Endothelial cell of umbilical vein (primary cell): ENCODE data around the gene MRGPRG. TPM values are rescaled to one million over a fixed set of nuclear protein-coding genes. Genes with fewer than 3 reads are reported as not detected.

ENCODE experiments used
- BruUV-seq: library from RNA; stranded (reverse); fragments of 400-500 nt; replicated peaks from 2 replicates; lab custom pipeline; 2021; lab: Mats Ljungman, UMichigan
- CTCF ChIA-PET: fragments of 300-600, 350-600 bp; sonication (Branson Sonifier 250); formaldehyde crosslinking; loops from one replicate; lab custom pipeline; 2021; ENCODE audit warnings: antibody characterized with exemption, inconsistent platforms; lab: Charles Lee
- POLR2A ChIA-PET: fragments of 300-600, 350-600 bp; sonication (Branson Sonifier 250); formaldehyde crosslinking; loops from one replicate; lab custom pipeline; 2021; ENCODE audit warnings: antibody characterized with exemption, inconsistent platforms; lab: Charles Lee
- DNase-seq: peaks from one replicate; pipeline ENCODE4 v3.0.0-alpha.2; 2011; ENCODE audit warnings: low read depth, low spot score
- FAIRE-seq: peaks from 2 replicates; lab custom pipeline; 2011; peaks lifted over from hg19 to GRCh38; lab: Jason Lieb, UNC
- H2AFZ ChIP-seq: 2 replicates; pipeline ENCODE4 v1.6.0; 2012; ENCODE audit warnings: low read depth, low read length, control low read depth, inconsistent platforms
- H3K27ac ChIP-seq: 2 replicates; pipeline ENCODE4 v1.5.1; 2011; ENCODE audit warnings: low read depth, mild to moderate bottlenecking, control low read depth, low read length, moderate library complexity; ENCODE audit not compliant: insufficient read depth
- H3K27me3 ChIP-seq, 2 experiments: 2 replicates each; pipeline versions ENCODE4 v1.6.0 to v1.6.1; 2011; ENCODE audit warnings: low read length in 2 of 2, mixed read lengths in 1 of 2; ENCODE audit not compliant: control insufficient read depth in 2 of 2, insufficient read depth in 2 of 2
- H3K36me3 ChIP-seq, 2 experiments: 2 replicates in 1 of 2; 3 replicates in 1 of 2; pipeline ENCODE4 v1.5.1; 2011; ENCODE audit warnings: low read length in 2 of 2, mild to moderate bottlenecking in 1 of 2, moderate library complexity in 1 of 2; ENCODE audit not compliant: control insufficient read depth in 2 of 2, insufficient read depth in 2 of 2; ENCODE audit errors: extremely low read depth in 1 of 2
- H3K4me1 ChIP-seq: 3 replicates; pipeline ENCODE4 v1.5.1; 2011; ENCODE audit warnings: mild to moderate bottlenecking, low read length; ENCODE audit not compliant: control insufficient read depth, insufficient read depth; ENCODE audit errors: extremely low read depth
- H3K4me2 ChIP-seq: 2 replicates; pipeline ENCODE4 v1.6.1; 2011; ENCODE audit warnings: low read length, control low read depth, mixed read lengths; ENCODE audit not compliant: insufficient read depth
- H3K4me3 ChIP-seq, 3 experiments: fragments of 200-600 bp in 1 of 3; sonication (generic), shearing (Covaris generic) in 1 of 3; replicated peaks in 1 of 3; 2 replicates each; pipeline ENCODE4 v1.5.1; 2011 to 2016; ENCODE audit warnings: control low read depth in 3 of 3, low read length in 3 of 3, mild to moderate bottlenecking in 2 of 3, inconsistent platforms in 1 of 3, low read depth in 1 of 3, moderate library complexity in 1 of 3; ENCODE audit not compliant: insufficient read depth in 1 of 3
- H3K79me2 ChIP-seq: 2 replicates; pipeline ENCODE4 v1.6.0; 2012; ENCODE audit warnings: low read length, inconsistent platforms; ENCODE audit not compliant: control insufficient read depth, insufficient read depth
- H3K9ac ChIP-seq: replicated peaks from 2 replicates; pipeline ENCODE3; 2011; ENCODE audit warnings: low read length, control low read depth; ENCODE audit not compliant: insufficient read depth; ENCODE audit errors: extremely low read depth
- H3K9me1 ChIP-seq: replicated peaks from 3 replicates; pipeline ENCODE4 v1.6.0; 2011; ENCODE audit warnings: mild to moderate bottlenecking, low read length; ENCODE audit not compliant: control insufficient read depth, insufficient read depth; ENCODE audit errors: extremely low read depth
- H3K9me3 ChIP-seq: replicated peaks from 2 replicates; pipeline ENCODE4 v1.5.1; 2012; ENCODE audit warnings: low read length, inconsistent platforms; ENCODE audit not compliant: control insufficient read depth, insufficient read depth
- H4K20me1 ChIP-seq: replicated peaks from 2 replicates; pipeline ENCODE3; 2011; ENCODE audit warnings: mild to moderate bottlenecking, low read length; ENCODE audit not compliant: control insufficient read depth, insufficient read depth; ENCODE audit errors: extremely low read depth
- CTCF ChIP-seq, 2 donors: IDR thresholded peaks; 1 replicate in 1 of 2; 2 replicates in 1 of 2; pipeline ENCODE4 v1.5.1; 2011; ENCODE audit warnings: low read length in 2 of 2, mild to moderate bottlenecking in 2 of 2, moderate library complexity in 2 of 2, control low read depth in 1 of 2, inconsistent platforms in 1 of 2, low read depth in 1 of 2; ENCODE audit not compliant: insufficient read depth in 1 of 2; ENCODE audit errors: extremely low read depth in 1 of 2
- EZH2 ChIP-seq: IDR thresholded peaks from 2 replicates; pipeline ENCODE4 v1.6.1; 2012; ENCODE audit warnings: borderline replicate concordance, low read depth, mild to moderate bottlenecking, moderate library complexity, low read length, inconsistent platforms; ENCODE audit not compliant: severe bottlenecking
- FOS ChIP-seq: IDR thresholded peaks from 2 replicates; pipeline ENCODE4 v1.6.1; 2011; ENCODE audit warnings: mild to moderate bottlenecking, low read length, moderate library complexity, borderline replicate concordance; ENCODE audit not compliant: insufficient read depth
- GATA2 ChIP-seq: IDR thresholded peaks from 2 replicates; pipeline ENCODE4 v1.7.0; 2011; ENCODE audit warnings: low read depth, mild to moderate bottlenecking, moderate library complexity, mixed read lengths, low read length; ENCODE audit not compliant: insufficient read length, insufficient read depth
- JUN ChIP-seq: IDR thresholded peaks from 2 replicates; pipeline ENCODE4 v1.6.1; 2011; ENCODE audit warnings: borderline replicate concordance, low read depth; ENCODE audit not compliant: insufficient read length, insufficient read depth
- MAX ChIP-seq: IDR thresholded peaks from 2 replicates; pipeline ENCODE4 v1.6.1; 2011; ENCODE audit not compliant: insufficient read depth, insufficient read length
- MYC ChIP-seq: IDR thresholded peaks from one replicate; pipeline ENCODE4 v1.6.1; 2011; ENCODE audit warnings: mild to moderate bottlenecking, low read depth, low read length
- POLR2A ChIP-seq: IDR thresholded peaks from 2 replicates; pipeline ENCODE4 v1.6.1; 2012; ENCODE audit warnings: low read depth, mild to moderate bottlenecking, control low read depth, low read length
- POLR2AphosphoS5 ChIP-seq: IDR thresholded peaks from 2 replicates; pipeline ENCODE4 v1.6.1; 2012; ENCODE audit warnings: low read depth, mild to moderate bottlenecking, control low read depth, low read length, moderate library complexity; ENCODE audit not compliant: insufficient read depth
- dilution Hi-C: fragments of 300-500 bp; cut with MboI; formaldehyde crosslinking; loops from one replicate; pipeline ENCODE4 v1.15.0; 2019; ENCODE audit warnings: low sequenced_read_pairs; ENCODE audit not compliant: extremely low pct_ligation_motif_present
- intact Hi-C: fragments of 100-400 bp; cut with micrococcal nuclease; formaldehyde crosslinking; loops from one replicate; pipeline ENCODE4 v1.10.0; 2022
- polyA plus RNA-seq, 4 experiments: library from polyadenylated mRNA; depleted of rRNA in 3 of 4; stranded (reverse) in 3 of 4; unstranded in 1 of 4; fragments of >200 nt; gene quantifications; 2 replicates each; pipeline versions ENCODE4 v1.2.1 to v1.2.3, GENCODE V29; 2011 to 2012; ENCODE audit warnings: missing spikeins in 1 of 4
- total RNA-seq: library from RNA; stranded (reverse); gene quantifications from 2 replicates; pipeline ENCODE4 v1.2.3, GENCODE V29; 2021

Gene MRGPRG
- total and polyA plus RNA-seq, 2 donors (not counting 3 experiments of a cell fraction or from before 2014, with no cell fraction given), result not detected

- intact Hi-C loops, result no loop called here
- POLR2A ChIA-PET, result no interaction called here
- TF ChIP-seq MAX, result no peak
- TF ChIP-seq MYC, result no peak
- no peak for TF ChIP-seq POLR2AphosphoS5
- no peak for TF ChIP-seq GATA2
- no peak for TF ChIP-seq EZH2
- TF ChIP-seq FOS, result no peak
- no peak for TF ChIP-seq JUN
- TF ChIP-seq CTCF (IDR thresholded peaks at IDR 0.05; ENCODE audit: extremely low read depth in 1 of 2, insufficient read depth in 1 of 2, low read depth in 1 of 2, low read length in 2 of 2), result no peak
- TF ChIP-seq POLR2A, result no peak
- no peak for DNase-seq
- no peaks in the 10 kb centered on the region for H3K79me2 ChIP-seq
- H3K4me3 ChIP-seq, result no peak overlapping the region
- CTCF ChIA-PET, result interaction anchor here (0.9 to 1.7 kb wide), 3 partner anchors 10 to 17 kb away, joined by 3 read pairs; no protein-coding TSS in a partner anchor
- no peak overlapping the region for H3K27ac ChIP-seq
- no peaks in the 10 kb centered on the region for H3K4me1 ChIP-seq
- no peaks in the 10 kb centered on the region for H3K9me3 ChIP-seq
- H3K9me1 ChIP-seq, result no peaks in the 10 kb centered on the region
- H3K4me2 ChIP-seq, result no peak overlapping the region
- no peaks in the 10 kb centered on the region for H4K20me1 ChIP-seq
- peaks cover 15 to 23% of the 10 kb centered on the region in 2 experiments for H3K27me3 ChIP-seq
- dilution Hi-C loops, result no loop called here
- H2AFZ ChIP-seq, result no peak overlapping the region
- no peak overlapping the region for H3K9ac ChIP-seq
- FAIRE-seq, result no peak
- H3K36me3 ChIP-seq, result no peaks in the 10 kb centered on the region
- no TSS peak for BruUV-seq
These were observed 11.0 kb downstream of the MRGPRG start for GRCh38 chr11:3207526-3208189.
